ENCODE data around the gene DHX9.
"Not testable (repeated sequence)": the region's sequence is repeated elsewhere in the genome, so short reads cannot be mapped to it uniquely, and the experiment has no call there.

DHX9 gene

DNA sequence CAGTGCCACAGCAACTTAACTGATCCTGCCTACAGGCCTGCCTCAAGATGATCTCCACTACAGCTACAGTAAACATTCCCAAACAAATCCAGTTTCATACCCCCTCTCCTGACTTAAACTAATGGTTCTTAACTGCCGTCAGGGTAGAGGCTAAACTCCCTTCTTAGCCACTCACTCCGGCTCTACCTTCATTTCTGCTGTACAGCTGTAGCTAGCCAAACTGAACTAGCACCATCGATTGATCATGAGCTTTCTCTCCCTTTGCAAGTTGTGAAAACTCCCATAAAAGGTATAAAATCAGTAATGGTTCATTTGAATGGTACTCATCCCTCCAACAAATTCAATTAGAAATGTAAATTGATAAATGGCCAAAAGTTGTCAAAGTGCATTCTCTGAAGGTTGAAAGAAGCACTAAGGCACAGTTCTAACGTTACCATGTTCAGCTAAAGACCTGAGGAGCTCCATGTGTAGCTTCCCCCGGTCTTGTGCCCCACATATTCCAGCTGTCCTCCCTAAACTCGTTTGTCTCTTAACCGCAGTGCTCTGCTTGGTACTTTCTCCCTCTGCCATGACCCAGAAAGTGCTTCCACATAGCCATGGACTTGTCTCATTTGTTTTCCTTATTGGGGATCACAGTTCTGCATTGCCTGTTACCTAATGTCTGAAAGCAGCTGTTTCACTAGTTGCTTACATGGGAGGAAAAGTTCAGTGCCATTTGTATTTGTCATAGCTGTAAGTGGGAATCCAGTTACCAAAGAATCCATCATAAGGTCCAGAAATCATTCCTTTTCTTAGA is 49.8 kb downstream of the DHX9 start:
- no peak for DNase-seq (ENCODE audit: low read depth, low spot score)

- no peak for DNase-seq (ENCODE audit: low read depth, low spot score)
These were observed 50.9 kb downstream of the DHX9 start for GRCh38 chr1:182889997-182890396.

DNA sequence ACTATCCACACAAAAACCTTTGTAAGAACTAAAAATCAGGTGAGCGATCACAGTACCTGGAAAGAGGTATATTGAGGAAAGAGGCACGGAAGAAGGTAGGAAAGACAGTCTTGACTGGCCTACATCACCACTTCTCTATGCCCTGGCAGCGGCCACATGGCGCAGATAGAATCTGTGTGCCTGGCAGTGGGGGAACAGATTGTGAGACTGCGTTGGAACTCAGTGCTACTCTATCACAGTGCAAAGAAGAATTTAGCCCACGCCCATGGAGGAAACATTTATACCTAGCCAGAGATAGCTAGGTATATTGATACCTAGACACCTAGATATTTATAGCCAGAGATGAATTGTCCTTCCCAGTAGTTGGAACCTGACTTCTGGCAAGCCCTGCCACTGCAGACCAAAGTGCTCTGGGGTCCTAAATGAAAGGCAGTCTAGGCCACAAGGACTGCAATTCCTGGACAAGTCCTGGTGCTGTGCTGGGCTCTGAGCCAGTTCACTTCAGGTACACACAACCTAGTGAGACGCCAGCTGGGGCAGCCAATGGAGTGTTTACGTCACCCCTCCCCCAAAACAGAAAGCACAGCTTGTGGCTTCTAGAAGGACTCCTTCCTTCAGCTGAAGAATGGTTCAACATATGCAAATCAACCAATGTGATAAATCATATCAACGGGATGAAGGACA is 51.9 kb downstream of the DHX9 start:
- DNase-seq (ENCODE audit: low read depth, low spot score), result no peak

DNA sequence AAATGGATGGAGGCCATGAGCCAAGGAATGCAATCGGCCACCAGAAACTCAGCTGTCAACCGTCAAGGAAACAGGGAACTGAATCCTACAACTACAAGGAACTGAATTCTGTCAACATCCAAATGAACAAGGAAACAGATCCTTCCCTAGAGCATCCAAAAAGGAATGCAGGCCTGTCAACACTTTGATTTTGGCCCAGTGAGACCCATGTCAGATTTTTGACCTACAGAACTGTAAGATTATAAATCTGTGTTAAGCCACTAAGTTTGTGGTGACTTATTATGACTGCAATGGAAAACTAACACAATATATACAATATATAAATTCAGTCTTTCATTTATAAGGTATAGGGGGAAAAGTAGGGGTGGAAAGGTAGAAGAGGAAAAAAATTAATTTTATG is 58.5 kb downstream of the DHX9 start:
- DNase-seq (ENCODE audit: low read depth, low spot score), result no peak

DNA sequence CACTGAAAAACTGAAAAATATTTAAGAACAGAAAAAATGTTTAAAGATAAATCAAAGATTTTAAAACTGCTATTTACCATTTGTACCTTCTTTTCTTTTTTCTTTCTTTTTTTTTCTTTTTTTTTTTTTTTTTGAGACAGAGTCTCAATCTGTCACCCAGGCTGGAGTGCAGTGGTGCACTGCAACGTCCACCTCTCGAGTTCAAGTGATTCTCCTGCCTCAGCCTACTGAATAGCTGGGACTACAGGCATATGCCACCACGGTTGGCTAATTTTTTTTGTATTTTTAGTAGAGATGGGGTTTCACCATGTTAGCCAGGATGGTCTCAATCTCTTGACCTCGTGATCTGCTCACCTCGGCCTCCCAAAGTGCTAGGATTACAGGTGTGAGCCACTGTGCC is 62.8 kb downstream of the DHX9 start:
- DNase-seq (ENCODE audit: low read depth, low spot score), result not testable (repeated sequence)

DNA sequence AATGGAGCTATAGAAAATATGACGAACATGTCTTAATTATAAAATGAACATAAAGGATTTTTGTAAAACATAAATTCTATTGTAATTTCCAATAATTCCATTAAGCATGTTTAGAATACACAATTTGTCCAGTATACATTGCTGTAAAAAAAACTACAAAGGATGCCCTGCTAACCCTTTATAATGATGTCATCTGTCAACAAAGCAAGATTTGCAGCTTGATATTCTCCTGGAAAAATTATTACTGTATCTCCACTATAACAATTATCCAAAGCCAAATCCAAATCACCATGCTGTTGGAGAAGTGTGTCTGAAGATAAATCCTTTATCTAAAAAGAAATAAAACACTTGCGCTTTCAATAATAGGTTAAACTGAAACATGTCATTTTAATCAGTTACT is 66.2 kb downstream of the DHX9 start:
- DNase-seq (ENCODE audit: low read depth, low spot score), result no peak

- no peak for DNase-seq (ENCODE audit: low read depth, low spot score)
These were observed 70.4 kb downstream of the DHX9 start for GRCh38 chr1:182909578-182909977.

GRCh38 chr1:182910143-182910542 is 71.0 kb downstream of the DHX9 start:
- no peak for DNase-seq (ENCODE audit: low read depth, low spot score)

GRCh38 chr1:182913401-182913800 is 74.3 kb downstream of the DHX9 start:
- no peak for DNase-seq (ENCODE audit: low read depth, low spot score)

DNA sequence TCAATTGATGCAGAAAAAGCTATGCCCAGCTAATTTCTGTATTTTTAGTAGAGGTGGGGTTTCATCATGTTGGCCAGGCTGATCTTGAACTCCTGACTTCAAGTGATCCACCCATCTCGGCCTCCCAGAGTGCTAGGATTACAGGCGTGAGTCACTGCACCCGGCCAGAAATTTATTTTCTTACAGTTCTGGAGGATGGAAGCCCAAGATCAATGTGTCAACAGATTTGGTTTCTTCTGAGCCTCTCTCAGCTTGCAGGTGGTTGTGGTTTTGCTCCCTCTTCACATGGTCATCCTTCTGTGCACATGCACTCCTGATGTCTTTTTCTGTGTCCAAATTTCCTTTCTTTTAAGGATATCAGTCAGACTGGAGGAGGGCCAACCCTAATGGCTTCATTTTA is 78.2 kb downstream of the DHX9 start:
- DNase-seq (ENCODE audit: low read depth, low spot score), result no peak

GRCh38 chr1:182925661-182926060 is 86.5 kb downstream of the DHX9 start:
- no peak for DNase-seq (ENCODE audit: low read depth, low spot score)

- DNase-seq (ENCODE audit: low read depth, low spot score), result no peak
These were observed 88.7 kb downstream of the DHX9 start for GRCh38 chr1:182927693-182928433.

DNA sequence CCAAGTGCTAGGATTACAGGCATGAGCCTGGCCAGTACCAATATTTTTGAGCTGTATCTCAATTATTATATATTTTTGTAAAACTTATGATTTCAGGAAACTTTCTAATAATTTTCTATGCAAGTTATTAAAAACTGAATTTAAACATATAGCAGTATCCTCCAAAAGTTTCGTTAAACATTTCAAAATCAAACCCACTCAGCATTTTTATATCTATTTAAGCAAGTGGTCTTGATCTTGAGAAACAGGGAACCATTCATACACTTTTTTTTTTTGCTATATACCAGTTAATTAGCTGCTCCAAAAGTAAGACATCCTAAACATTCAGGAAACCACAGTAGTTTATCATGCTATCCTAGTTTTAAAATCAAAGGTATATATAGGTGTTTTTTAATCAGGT is 91.8 kb downstream of the DHX9 start:
- DNase-seq (ENCODE audit: low read depth, low spot score), result no peak

- DNase-seq (ENCODE audit: low read depth, low spot score), result no peak
These were observed 96.6 kb downstream of the DHX9 start for GRCh38 chr1:182935716-182936115.

All from activated naive CD8-positive, alpha-beta T cell treated with anti-CD3 and anti-CD28 coated beads, Interleukin-2, amount 50 U/mL, for 16 hours (primary cell).